Measurements from ENCODE around the gene BEGAIN. TPM values are rescaled to one million over a fixed set of nuclear protein-coding genes. Genes with fewer than 3 reads are reported as not detected.
A peak's percentile ranks its signal among the peaks of the same experiment; 100 is the strongest.

The BEGAIN gene
- total and polyA plus RNA-seq, 7 donors: 0.08 to 1.0 (median 0.48) TPM; not detected in 1

GRCh38 chr14:100526632-100527031, 60.6 kb downstream of the BEGAIN start:
- no peak overlapping the region for H3K27ac ChIP-seq
- H3K9me3 ChIP-seq: no peaks in the 10 kb centered on the region
- no peak for TF ChIP-seq CTCF (IDR thresholded peaks at IDR 0.05)
- ATAC-seq: no peak
- H3K4me3 ChIP-seq: no peak overlapping the region
- H3K36me3 ChIP-seq (ENCODE audit: insufficient read depth in 1 of 2, low read depth in 1 of 2): peaks cover 4 to 20% of the 10 kb centered on the region in 2 donors
- H3K4me1 ChIP-seq: no peaks in the 10 kb centered on the region
- no peak for DNase-seq
- no peaks in the 10 kb centered on the region for H3K27me3 ChIP-seq (ENCODE audit: insufficient read depth in 3 of 3, low read length in 2 of 3)
- WGBS, 3 donors: 97 to 99% (median 98%) methylated on average over 2 of the region's 2 CpGs
- intact Hi-C loops (cut with DNase I): no loop called here

GRCh38 chr14:100526057-100526456, 61.2 kb downstream of the BEGAIN start:
- Histone ChIP-seq H3K9me3 (no peaks in the 10 kb centered on the region), H3K4me1 (no peaks in the 10 kb centered on the region), H3K27ac (no peak overlapping the region), H3K4me3 (no peak overlapping the region), H3K27me3 (ENCODE audit: insufficient read depth in 3 of 3, low read length in 2 of 3) (no peaks in the 10 kb centered on the region), H3K36me3 (ENCODE audit: insufficient read depth in 1 of 2, low read depth in 1 of 2) (peaks cover 4 to 20% of the 10 kb centered on the region in 2 donors)
- intact Hi-C loops (cut with DNase I): no loop called here
- ATAC-seq: no peak
- no peak for TF ChIP-seq CTCF (IDR thresholded peaks at IDR 0.05)
- no peak for DNase-seq
- 84 to 93% (median 92%) methylated on average over 4 of the region's 4 CpGs for WGBS, 3 donors

- H3K36me3 ChIP-seq (ENCODE audit: insufficient read depth in 1 of 2, low read depth in 1 of 2): peaks cover 4 to 20% of the 10 kb centered on the region in 2 donors
- H3K4me3 ChIP-seq: no peak overlapping the region
- H3K4me1 ChIP-seq: no peaks in the 10 kb centered on the region
- DNase-seq (no peak), ATAC-seq (no peak)
- H3K9me3 ChIP-seq: no peaks in the 10 kb centered on the region
- H3K27ac ChIP-seq: no peak overlapping the region
- WGBS, 3 donors: 71 to 81% (median 79%) methylated on average over 11 of the region's 11 CpGs
- intact Hi-C loops (cut with DNase I): no loop called here
- H3K27me3 ChIP-seq (ENCODE audit: insufficient read depth in 3 of 3, low read length in 2 of 3): no peaks in the 10 kb centered on the region
- no peak for TF ChIP-seq CTCF (IDR thresholded peaks at IDR 0.05)
Observed at GRCh38 chr14:100525615-100526014, 61.6 kb downstream of the BEGAIN start.

- DNase-seq (peak in 1 of 2 donors; percentile 50), ATAC-seq (no peak)
- WGBS, 3 donors: 53 to 72% (median 68%) methylated on average over 8 of the region's 8 CpGs
- Histone ChIP-seq H3K4me3 (no peak overlapping the region), H3K4me1 (no peaks in the 10 kb centered on the region), H3K36me3 (ENCODE audit: insufficient read depth in 1 of 2, low read depth in 1 of 2) (peaks cover 4 to 15% of the 10 kb centered on the region in 2 donors), H3K27me3 (ENCODE audit: insufficient read depth in 3 of 3, low read length in 2 of 3) (no peaks in the 10 kb centered on the region), H3K27ac (no peak overlapping the region), H3K9me3 (no peaks in the 10 kb centered on the region)
- no peak for TF ChIP-seq CTCF (IDR thresholded peaks at IDR 0.05)
- intact Hi-C loops (cut with DNase I): no loop called here
Observed at GRCh38 chr14:100524933-100525243, 62.3 kb downstream of the BEGAIN start.

- DNase-seq (no peak), ATAC-seq (no peak)
- Histone ChIP-seq H3K36me3 (ENCODE audit: insufficient read depth in 1 of 2, low read depth in 1 of 2) (peaks cover 4 to 10% of the 10 kb centered on the region in 2 donors), H3K4me3 (no peak overlapping the region), H3K9me3 (no peaks in the 10 kb centered on the region), H3K27me3 (ENCODE audit: insufficient read depth in 3 of 3, low read length in 2 of 3) (no peaks in the 10 kb centered on the region), H3K27ac (no peak overlapping the region), H3K4me1 (no peaks in the 10 kb centered on the region)
- intact Hi-C loops (cut with DNase I): no loop called here
- 80 to 84% (median 83%) methylated on average over 12 of the region's 12 CpGs for WGBS, 3 donors
- TF ChIP-seq CTCF (IDR thresholded peaks at IDR 0.05): no peak
Observed at GRCh38 chr14:100524233-100524932, 62.8 kb downstream of the BEGAIN start.

Data from psoas muscle (tissue), 8 donors.